ENCODE results near the gene ZHX3. TPM values are rescaled to one million over a fixed set of nuclear protein-coding genes. Genes with fewer than 3 reads are reported as not detected.

Gene ZHX3
- total and polyA plus RNA-seq, 10 of the 15 experiments (the other 5 are each of a cell fraction or from before 2014, with no cell fraction given) = 1.3 to 14.0 (median 5.0) TPM

DNA sequence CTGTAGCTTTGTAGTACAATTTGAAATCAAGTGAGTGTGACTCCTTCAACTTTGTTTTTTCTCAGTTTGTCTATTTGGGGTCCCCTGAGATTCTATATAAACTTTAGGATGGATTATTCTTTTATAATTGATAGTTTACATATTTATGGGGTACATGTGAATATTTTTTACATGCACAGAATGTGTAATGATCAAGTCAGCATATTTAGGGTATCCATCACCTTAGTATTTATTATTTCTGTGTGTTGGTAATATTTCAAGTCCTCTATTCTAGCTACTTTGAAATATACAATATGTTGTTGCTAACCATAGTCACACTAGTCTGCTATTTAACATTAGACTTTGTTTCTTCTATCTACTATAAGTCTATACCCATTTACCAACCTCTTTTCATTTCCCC is 129.9 kb downstream of the ZHX3 start:
- Histone ChIP-seq H3K4me1 (ENCODE audit: control insufficient read depth, insufficient read depth, low read length) (no peaks in the 10 kb centered on the region), H3K9me3 (replicated peaks; ENCODE audit: control insufficient read depth, insufficient read depth, low read length) (no peaks in the 10 kb centered on the region; the same call in 1 of the 3 replicates), H3K36me3 (ENCODE audit: control insufficient read depth in 2 of 2, insufficient read depth in 2 of 2, low read length in 1 of 2) (no peaks in the 10 kb centered on the region), H2AFZ (ENCODE audit: control insufficient read depth, low read depth, low read length) (no peak overlapping the region), H3K27ac (ENCODE audit: control insufficient read depth, insufficient read depth) (no peak overlapping the region), H4K20me1 (ENCODE audit: control insufficient read depth, insufficient read depth) (no peaks in the 10 kb centered on the region), H3K79me2 (ENCODE audit: control insufficient read depth, insufficient read depth, low read length) (no peaks in the 10 kb centered on the region), H3K4me2 (ENCODE audit: control insufficient read depth, insufficient read depth) (no peak overlapping the region), H3K27me3 (replicated peaks in 1 of 2; ENCODE audit: control insufficient read depth in 2 of 2, insufficient read depth in 2 of 2, low read length in 1 of 2) (no peaks in the 10 kb centered on the region), H3K4me3 (no peak overlapping the region), H3K9ac (ENCODE audit: control insufficient read depth, insufficient read depth, low read length) (no peak overlapping the region)
- no peak for FAIRE-seq
- ChIA-PET RAD21 (ENCODE audit: unreplicated experiment) (no interaction called here), POLR2A (interaction anchor here (0.6 kb wide), 1 partner anchor 158 kb away, joined by 3 read pairs; no protein-coding TSS in a partner anchor), SMC1A (ENCODE audit: uncharacterized antibody, unreplicated experiment) (interaction anchor here (0.6 to 1.2 kb wide), 2 partner anchors 52 to 1847 kb away, joined by 3 to 4 read pairs; no protein-coding TSS in a partner anchor), CTCF (interaction anchor here (1.0 to 1.4 kb wide), 2 partner anchors 9 to 93 kb away, joined by 3 read pairs; no protein-coding TSS in a partner anchor)
- in situ Hi-C loops (cut with MboI) (no loop called here), intact Hi-C loops (cut with micrococcal nuclease; ENCODE audit: unreplicated experiment) (no loop called here)
- no TSS peak for BruUV-seq (replicated peaks)
- TF ChIP-seq YBX1 (IDR thresholded peaks at IDR 0.05) = no peak
- TF ChIP-seq, protein P1, sequence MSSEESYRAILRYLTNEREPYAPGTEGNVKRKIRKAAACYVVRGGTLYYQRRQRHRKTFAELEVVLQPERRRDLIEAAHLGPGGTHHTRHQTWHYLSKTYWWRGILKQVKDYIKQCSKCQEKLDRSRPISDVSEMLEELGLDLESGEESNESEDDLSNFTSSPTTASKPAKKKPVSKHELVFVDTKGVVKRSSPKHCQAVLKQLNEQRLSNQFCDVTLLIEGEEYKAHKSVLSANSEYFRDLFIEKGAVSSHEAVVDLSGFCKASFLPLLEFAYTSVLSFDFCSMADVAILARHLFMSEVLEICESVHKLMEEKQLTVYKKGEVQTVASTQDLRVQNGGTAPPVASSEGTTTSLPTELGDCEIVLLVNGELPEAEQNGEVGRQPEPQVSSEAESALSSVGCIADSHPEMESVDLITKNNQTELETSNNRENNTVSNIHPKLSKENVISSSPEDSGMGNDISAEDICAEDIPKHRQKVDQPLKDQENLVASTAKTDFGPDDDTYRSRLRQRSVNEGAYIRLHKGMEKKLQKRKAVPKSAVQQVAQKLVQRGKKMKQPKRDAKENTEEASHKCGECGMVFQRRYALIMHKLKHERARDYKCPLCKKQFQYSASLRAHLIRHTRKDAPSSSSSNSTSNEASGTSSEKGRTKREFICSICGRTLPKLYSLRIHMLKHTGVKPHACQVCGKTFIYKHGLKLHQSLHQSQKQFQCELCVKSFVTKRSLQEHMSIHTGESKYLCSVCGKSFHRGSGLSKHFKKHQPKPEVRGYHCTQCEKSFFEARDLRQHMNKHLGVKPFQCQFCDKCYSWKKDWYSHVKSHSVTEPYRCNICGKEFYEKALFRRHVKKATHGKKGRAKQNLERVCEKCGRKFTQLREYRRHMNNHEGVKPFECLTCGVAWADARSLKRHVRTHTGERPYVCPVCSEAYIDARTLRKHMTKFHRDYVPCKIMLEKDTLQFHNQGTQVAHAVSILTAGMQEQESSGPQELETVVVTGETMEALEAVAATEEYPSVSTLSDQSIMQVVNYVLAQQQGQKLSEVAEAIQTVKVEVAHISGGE (CRISPR knock-in tag; IDR thresholded peaks at IDR 0.05) = no peak
- TF ChIP-seq POLR2AphosphoS5 (IDR thresholded peaks at IDR 0.05; ENCODE audit: low read length) = no peak
- TF ChIP-seq ZZZ3 (IDR thresholded peaks at IDR 0.05; ENCODE audit: control insufficient read depth, insufficient read length, low read depth) = no peak
- TF ChIP-seq SP1 (IDR thresholded peaks at IDR 0.05; ENCODE audit: low read depth, low read length) = no peak
- no peak for TF ChIP-seq ZNF274 (IDR thresholded peaks at IDR 0.05; ENCODE audit: insufficient read depth, insufficient read length)
- TF ChIP-seq DPF2 (IDR thresholded peaks at IDR 0.05) = no peak
- TF ChIP-seq NFXL1 (IDR thresholded peaks at IDR 0.05; ENCODE audit: borderline replicate concordance) = no peak
- no peak for TF ChIP-seq STAT3 (IDR thresholded peaks at IDR 0.05; ENCODE audit: low read depth, low read length)
- no peak for TF ChIP-seq SREBF1 (IDR thresholded peaks at IDR 0.05; ENCODE audit: low read length)
- TF ChIP-seq RCOR1 (conservative IDR thresholded peaks at IDR 0.05; ENCODE audit: low read depth, low read length) = no peak
- no peak for TF ChIP-seq CHD2 (IDR thresholded peaks at IDR 0.05; ENCODE audit: borderline replicate concordance, low read depth, low read length)
- TF ChIP-seq CBX3 (IDR thresholded peaks at IDR 0.05; ENCODE audit: borderline replicate concordance, low read depth) = no peak
- no peak for TF ChIP-seq NBN (IDR thresholded peaks at IDR 0.05)
- TF ChIP-seq WRNIP1 (IDR thresholded peaks at IDR 0.05; ENCODE audit: borderline replicate concordance, low read depth, low read length) = no peak
- no peak for TF ChIP-seq CEBPB (IDR thresholded peaks at IDR 0.05; ENCODE audit: borderline replicate concordance in 1 of 2, low read depth in 2 of 2, low read length in 2 of 2)
- no peak for TF ChIP-seq SRF (IDR thresholded peaks at IDR 0.05; ENCODE audit: low read depth in 2 of 2, low read length in 2 of 2)
- TF ChIP-seq, protein P2, sequence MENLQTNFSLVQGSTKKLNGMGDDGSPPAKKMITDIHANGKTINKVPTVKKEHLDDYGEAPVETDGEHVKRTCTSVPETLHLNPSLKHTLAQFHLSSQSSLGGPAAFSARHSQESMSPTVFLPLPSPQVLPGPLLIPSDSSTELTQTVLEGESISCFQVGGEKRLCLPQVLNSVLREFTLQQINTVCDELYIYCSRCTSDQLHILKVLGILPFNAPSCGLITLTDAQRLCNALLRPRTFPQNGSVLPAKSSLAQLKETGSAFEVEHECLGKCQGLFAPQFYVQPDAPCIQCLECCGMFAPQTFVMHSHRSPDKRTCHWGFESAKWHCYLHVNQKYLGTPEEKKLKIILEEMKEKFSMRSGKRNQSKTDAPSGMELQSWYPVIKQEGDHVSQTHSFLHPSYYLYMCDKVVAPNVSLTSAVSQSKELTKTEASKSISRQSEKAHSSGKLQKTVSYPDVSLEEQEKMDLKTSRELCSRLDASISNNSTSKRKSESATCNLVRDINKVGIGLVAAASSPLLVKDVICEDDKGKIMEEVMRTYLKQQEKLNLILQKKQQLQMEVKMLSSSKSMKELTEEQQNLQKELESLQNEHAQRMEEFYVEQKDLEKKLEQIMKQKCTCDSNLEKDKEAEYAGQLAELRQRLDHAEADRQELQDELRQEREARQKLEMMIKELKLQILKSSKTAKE (IDR thresholded peaks at IDR 0.05; ENCODE audit: low read depth, poor library complexity, severe bottlenecking) = no peak
- TF ChIP-seq YY1 (IDR thresholded peaks at IDR 0.05; ENCODE audit: low read depth, low read length) = no peak
- DNase-seq (ENCODE audit: low read depth, low spot score) = no peak
- ATAC-seq = no peak
